ENCODE measurements around the gene DUSP10.

The DUSP10 gene

GRCh38 chr1:221743416-221744208 lies 1.7 kb upstream of the DUSP10 start:
- no peaks in the 10 kb centered on the region for H3K9me3 ChIP-seq (ENCODE audit: control insufficient read depth, insufficient read depth, low read length)
- no peaks in the 10 kb centered on the region for H3K36me3 ChIP-seq (ENCODE audit: control insufficient read depth, insufficient read depth, low read length)
- peak overlapping the region; percentile 65 for H3K4me3 ChIP-seq (ENCODE audit: low read depth, low read length)
- peak overlapping the region; percentile 82 for H3K27ac ChIP-seq (ENCODE audit: low read depth, low read length)
- H3K27me3 ChIP-seq (ENCODE audit: control insufficient read depth, insufficient read depth, low read length), result peaks cover 25% of the 10 kb centered on the region
- peaks cover 12% of the 10 kb centered on the region for H3K4me1 ChIP-seq (ENCODE audit: control insufficient read depth, insufficient read depth, low read length)
- H3K9ac ChIP-seq (ENCODE audit: low read depth, low read length), result 0 out of 2 replicates have a peak overlapping the region, but pooled peaks have one; percentile 26

- peak overlapping the region; percentile 26; the same call in 1 of the 2 replicates for H3K9ac ChIP-seq (ENCODE audit: low read depth, low read length)
- H3K4me3 ChIP-seq (ENCODE audit: low read depth, low read length), result peak overlapping the region; percentile 65
- no peaks in the 10 kb centered on the region for H3K9me3 ChIP-seq (ENCODE audit: control insufficient read depth, insufficient read depth, low read length)
- peaks cover 25% of the 10 kb centered on the region for H3K27me3 ChIP-seq (ENCODE audit: control insufficient read depth, insufficient read depth, low read length)
- H3K4me1 ChIP-seq (ENCODE audit: control insufficient read depth, insufficient read depth, low read length), result peaks cover 12% of the 10 kb centered on the region
- peaks cover 2% of the 10 kb centered on the region for H3K36me3 ChIP-seq (ENCODE audit: control insufficient read depth, insufficient read depth, low read length)
- H3K27ac ChIP-seq (ENCODE audit: low read depth, low read length), result peak overlapping the region; percentile 82
Observed at GRCh38 chr1:221742555-221743415, 896 bp upstream of the DUSP10 start.

- H3K9ac ChIP-seq (ENCODE audit: low read depth, low read length), result peak overlapping the region; percentile 32; the same call in 1 of the 2 replicates
- H3K9me3 ChIP-seq (ENCODE audit: control insufficient read depth, insufficient read depth, low read length), result no peaks in the 10 kb centered on the region
- H3K4me3 ChIP-seq (ENCODE audit: low read depth, low read length), result peak overlapping the region; percentile 83
- H3K36me3 ChIP-seq (ENCODE audit: control insufficient read depth, insufficient read depth, low read length), result peaks cover 6% of the 10 kb centered on the region
- H3K27me3 ChIP-seq (ENCODE audit: control insufficient read depth, insufficient read depth, low read length), result peaks cover 25% of the 10 kb centered on the region
- peaks cover 12% of the 10 kb centered on the region for H3K4me1 ChIP-seq (ENCODE audit: control insufficient read depth, insufficient read depth, low read length)
- peak overlapping the region; percentile 74 for H3K27ac ChIP-seq (ENCODE audit: low read depth, low read length)
Observed at GRCh38 chr1:221740993-221741702, 741 bp downstream of the DUSP10 start.

- Histone ChIP-seq H3K9ac (ENCODE audit: low read depth, low read length) (no peak overlapping the region), H3K4me1 (ENCODE audit: control insufficient read depth, insufficient read depth, low read length) (peaks cover 12% of the 10 kb centered on the region), H3K27ac (ENCODE audit: low read depth, low read length) (no peak overlapping the region), H3K36me3 (ENCODE audit: control insufficient read depth, insufficient read depth, low read length) (peaks cover 6% of the 10 kb centered on the region), H3K27me3 (ENCODE audit: control insufficient read depth, insufficient read depth, low read length) (peaks cover 25% of the 10 kb centered on the region), H3K4me3 (ENCODE audit: low read depth, low read length) (peak overlapping the region; percentile 83), H3K9me3 (ENCODE audit: control insufficient read depth, insufficient read depth, low read length) (no peaks in the 10 kb centered on the region)
Observed at GRCh38 chr1:221740369-221740992, 1.4 kb downstream of the DUSP10 start.

GRCh38 chr1:221739677-221740025 lies 2.2 kb downstream of the DUSP10 start:
- peaks cover 12% of the 10 kb centered on the region for H3K4me1 ChIP-seq (ENCODE audit: control insufficient read depth, insufficient read depth, low read length)
- H3K4me3 ChIP-seq (ENCODE audit: low read depth, low read length), result no peak overlapping the region
- peaks cover 25% of the 10 kb centered on the region for H3K27me3 ChIP-seq (ENCODE audit: control insufficient read depth, insufficient read depth, low read length)
- H3K27ac ChIP-seq (ENCODE audit: low read depth, low read length), result no peak overlapping the region
- no peaks in the 10 kb centered on the region for H3K9me3 ChIP-seq (ENCODE audit: control insufficient read depth, insufficient read depth, low read length)
- H3K9ac ChIP-seq (ENCODE audit: low read depth, low read length), result no peak overlapping the region
- H3K36me3 ChIP-seq (ENCODE audit: control insufficient read depth, insufficient read depth, low read length), result peaks cover 6% of the 10 kb centered on the region

GRCh38 chr1:221739018-221739676 lies 2.7 kb downstream of the DUSP10 start:
- H3K9me3 ChIP-seq (ENCODE audit: control insufficient read depth, insufficient read depth, low read length), result no peaks in the 10 kb centered on the region
- peaks cover 6% of the 10 kb centered on the region for H3K36me3 ChIP-seq (ENCODE audit: control insufficient read depth, insufficient read depth, low read length)
- H3K27ac ChIP-seq (ENCODE audit: low read depth, low read length), result no peak overlapping the region
- H3K4me3 ChIP-seq (ENCODE audit: low read depth, low read length), result no peak overlapping the region
- H3K27me3 ChIP-seq (ENCODE audit: control insufficient read depth, insufficient read depth, low read length), result peaks cover 25% of the 10 kb centered on the region
- no peak overlapping the region for H3K9ac ChIP-seq (ENCODE audit: low read depth, low read length)
- H3K4me1 ChIP-seq (ENCODE audit: control insufficient read depth, insufficient read depth, low read length), result peaks cover 12% of the 10 kb centered on the region

GRCh38 chr1:221736714-221737113 lies 5.2 kb downstream of the DUSP10 start:
- H3K27me3 ChIP-seq (ENCODE audit: control insufficient read depth, insufficient read depth, low read length), result peaks cover 25% of the 10 kb centered on the region
- no peak overlapping the region for H3K27ac ChIP-seq (ENCODE audit: low read depth, low read length)
- no peak overlapping the region for H3K9ac ChIP-seq (ENCODE audit: low read depth, low read length)
- peaks cover 6% of the 10 kb centered on the region for H3K36me3 ChIP-seq (ENCODE audit: control insufficient read depth, insufficient read depth, low read length)
- no peaks in the 10 kb centered on the region for H3K9me3 ChIP-seq (ENCODE audit: control insufficient read depth, insufficient read depth, low read length)
- H3K4me1 ChIP-seq (ENCODE audit: control insufficient read depth, insufficient read depth, low read length), result peaks cover 6% of the 10 kb centered on the region; the same call in 1 of the 2 replicates
- H3K4me3 ChIP-seq (ENCODE audit: low read depth, low read length), result no peak overlapping the region

GRCh38 chr1:221735999-221736398 lies 5.9 kb downstream of the DUSP10 start:
- Histone ChIP-seq H3K9ac (ENCODE audit: low read depth, low read length) (no peak overlapping the region), H3K4me1 (ENCODE audit: control insufficient read depth, insufficient read depth, low read length) (peaks cover 6% of the 10 kb centered on the region; the same call in 1 of the 2 replicates), H3K4me3 (ENCODE audit: low read depth, low read length) (no peak overlapping the region), H3K27ac (ENCODE audit: low read depth, low read length) (no peak overlapping the region), H3K27me3 (ENCODE audit: control insufficient read depth, insufficient read depth, low read length) (peaks cover 22% of the 10 kb centered on the region), H3K9me3 (ENCODE audit: control insufficient read depth, insufficient read depth, low read length) (no peaks in the 10 kb centered on the region), H3K36me3 (ENCODE audit: control insufficient read depth, insufficient read depth, low read length) (peaks cover 6% of the 10 kb centered on the region)

- Histone ChIP-seq H3K9ac (ENCODE audit: low read depth, low read length) (no peak overlapping the region), H3K4me1 (ENCODE audit: control insufficient read depth, insufficient read depth, low read length) (peaks cover 4% of the 10 kb centered on the region), H3K27ac (ENCODE audit: low read depth, low read length) (no peak overlapping the region), H3K4me3 (ENCODE audit: low read depth, low read length) (no peak overlapping the region), H3K36me3 (ENCODE audit: control insufficient read depth, insufficient read depth, low read length) (peaks cover 6% of the 10 kb centered on the region), H3K9me3 (ENCODE audit: control insufficient read depth, insufficient read depth, low read length) (no peaks in the 10 kb centered on the region), H3K27me3 (ENCODE audit: control insufficient read depth, insufficient read depth, low read length) (peaks cover 3% of the 10 kb centered on the region; the same call in 1 of the 2 replicates)
Observed at GRCh38 chr1:221734187-221734586, 7.7 kb downstream of the DUSP10 start.

- peaks cover 4% of the 10 kb centered on the region for H3K4me1 ChIP-seq (ENCODE audit: control insufficient read depth, insufficient read depth, low read length)
- H3K4me3 ChIP-seq (ENCODE audit: low read depth, low read length), result no peak overlapping the region
- H3K9me3 ChIP-seq (ENCODE audit: control insufficient read depth, insufficient read depth, low read length), result no peaks in the 10 kb centered on the region
- no peak overlapping the region for H3K9ac ChIP-seq (ENCODE audit: low read depth, low read length)
- no peaks in the 10 kb centered on the region for H3K27me3 ChIP-seq (ENCODE audit: control insufficient read depth, insufficient read depth, low read length)
- no peak overlapping the region for H3K27ac ChIP-seq (ENCODE audit: low read depth, low read length)
- 0 out of 2 replicates have a peak, but pooled peaks cover 3% of the 10 kb centered on the region for H3K36me3 ChIP-seq (ENCODE audit: control insufficient read depth, insufficient read depth, low read length)
Observed at GRCh38 chr1:221732052-221732451, 9.8 kb downstream of the DUSP10 start.

All from HUES48 (cell line).